Activated CD4-positive, alpha-beta memory T cell treated with anti-CD3 and anti-CD28 coated beads, Interleukin-2, amount 10 ng/mL, durations not matched to agents 7 days and 5 days (primary cell): ENCODE data around the gene ARHGEF19. TPM values are rescaled to one million over a fixed set of nuclear protein-coding genes. Genes with fewer than 3 reads are reported as not detected.
"Not testable (repeated sequence)": the region's sequence is repeated elsewhere in the genome, so short reads cannot be mapped to it uniquely, and the experiment has no call there.

Experiments
- CTCF ChIA-PET: fragments of 350-600 bp; sonication (Branson Sonifier 250); formaldehyde crosslinking; loops from one replicate; lab custom pipeline; 2021; ENCODE audit warnings: antibody characterized with exemption, inconsistent platforms; lab: Charles Lee
- POLR2A ChIA-PET: fragments of 350-600 bp; sonication (Branson Sonifier 250); formaldehyde crosslinking; loops from one replicate; lab custom pipeline; 2021; ENCODE audit warnings: antibody characterized with exemption; lab: Charles Lee
- DNase-seq: peaks from one replicate; pipeline ENCODE4 v3.0.0-alpha.2; 2020
- H3K27ac Mint-ChIP-seq: one replicate; pipeline ENCODE4 v1.8.0; 2021; ENCODE audit warnings: mild to moderate bottlenecking, mixed read lengths
- H3K27me3 Mint-ChIP-seq: one replicate; pipeline ENCODE4 v1.8.0; 2021; ENCODE audit warnings: mixed read lengths
- H3K36me3 Mint-ChIP-seq: one replicate; pipeline ENCODE4 v1.8.0; 2021; ENCODE audit warnings: low read depth, mixed read lengths
- H3K4me1 Mint-ChIP-seq: one replicate; pipeline ENCODE4 v1.8.0; 2021; ENCODE audit warnings: mixed read lengths
- H3K4me3 Mint-ChIP-seq: one replicate; pipeline ENCODE4 v1.8.0; 2021; ENCODE audit warnings: mild to moderate bottlenecking, mixed read lengths
- H3K9me3 Mint-ChIP-seq: one replicate; pipeline ENCODE4 v1.8.0; 2021; ENCODE audit warnings: mixed read lengths
- total RNA-seq, 2 experiments: library from RNA; stranded (reverse); gene quantifications; one replicate each; pipeline ENCODE4 v1.2.3, GENCODE V29; 2021

ARHGEF19 gene
- total RNA-seq, 2 experiments from 2014 or later, result 6.9 to 7.6 TPM

GRCh38 chr1:16170283-16170673 is 42.2 kb downstream of the ARHGEF19 start:
- Mint-ChIP-seq H3K4me1 (peaks cover 17% of the 10 kb centered on the region), H3K4me3 (no peak overlapping the region)
- POLR2A ChIA-PET, result interaction anchor here (1.6 kb wide), 1 partner anchor 91 kb away, joined by 3 read pairs; no protein-coding TSS in a partner anchor

GRCh38 chr1:16168622-16169360 is 43.7 kb downstream of the ARHGEF19 start:
- no peaks in the 10 kb centered on the region for H3K9me3 Mint-ChIP-seq
- peak; percentile 48 for DNase-seq
- H3K27ac Mint-ChIP-seq, result no peak overlapping the region
- peaks cover 25% of the 10 kb centered on the region for H3K4me1 Mint-ChIP-seq
- peaks cover 11% of the 10 kb centered on the region for H3K27me3 Mint-ChIP-seq
- POLR2A ChIA-PET, result interaction anchor here (1.1 to 1.6 kb wide), 3 partner anchors 11 to 193 kb away, joined by 3 to 4 read pairs (median 3); partner anchors contain the start of gene ZBTB17
- H3K4me3 Mint-ChIP-seq, result peak overlapping the region; percentile 14
- CTCF ChIA-PET, result interaction anchor here (0.8 to 2.0 kb wide), 4 partner anchors 17 to 90 kb away, joined by 3 to 5 read pairs (median 4); no protein-coding TSS in a partner anchor
- H3K36me3 Mint-ChIP-seq, result no peaks in the 10 kb centered on the region

More at GRCh38 chr1:16170283-16170673, 42.2 kb downstream of the ARHGEF19 start:
- Mint-ChIP-seq H3K27ac (no peak overlapping the region), H3K9me3 (no peaks in the 10 kb centered on the region), H3K27me3 (peaks cover 9% of the 10 kb centered on the region), H3K36me3 (no peaks in the 10 kb centered on the region)
- DNase-seq, result no peak
- CTCF ChIA-PET, result no interaction called here

GRCh38 chr1:16168144-16168495 is 44.3 kb downstream of the ARHGEF19 start:
- H3K9me3 Mint-ChIP-seq, H3K27ac Mint-ChIP-seq, DNase-seq, H3K36me3 Mint-ChIP-seq: not testable (repeated sequence)
- Mint-ChIP-seq H3K4me1 (peaks cover 29% of the 10 kb centered on the region), H3K27me3 (peaks cover 11% of the 10 kb centered on the region), H3K4me3 (peak overlapping the region; percentile 14)
- ChIA-PET CTCF (interaction anchor here (1.0 to 2.0 kb wide), 4 partner anchors 20 to 89 kb away, joined by 3 to 5 read pairs (median 4); no protein-coding TSS in a partner anchor), POLR2A (interaction anchor here (1.1 to 1.2 kb wide), 2 partner anchors 10 to 192 kb away, joined by 3 to 4 read pairs; partner anchors contain the start of gene ZBTB17)

GRCh38 chr1:16167331-16168143 is 44.9 kb downstream of the ARHGEF19 start:
- DNase-seq, result peak; percentile 60
- Mint-ChIP-seq H3K4me3 (no peak overlapping the region), H3K27me3 (peaks cover 11% of the 10 kb centered on the region), H3K9me3 (no peaks in the 10 kb centered on the region), H3K27ac (no peak overlapping the region), H3K36me3 (no peaks in the 10 kb centered on the region), H3K4me1 (peaks cover 35% of the 10 kb centered on the region)
- ChIA-PET CTCF (interaction anchor here (1.1 to 2.0 kb wide), 2 partner anchors 77 to 87 kb away, joined by 3 to 4 read pairs; no protein-coding TSS in a partner anchor), POLR2A (no interaction called here)

- CTCF ChIA-PET, result no interaction called here
- Mint-ChIP-seq H3K36me3 (no peaks in the 10 kb centered on the region), H3K9me3 (no peaks in the 10 kb centered on the region), H3K4me1 (peaks cover 47% of the 10 kb centered on the region), H3K4me3 (no peak overlapping the region), H3K27ac (no peak overlapping the region), H3K27me3 (peaks cover 16% of the 10 kb centered on the region)
- POLR2A ChIA-PET, result no interaction called here
- DNase-seq, result no peak
These were observed 46.3 kb downstream of the ARHGEF19 start for GRCh38 chr1:16166117-16166516.

GRCh38 chr1:16165548-16165947 is 46.9 kb downstream of the ARHGEF19 start:
- Mint-ChIP-seq H3K4me1 (peaks cover 47% of the 10 kb centered on the region), H3K4me3 (no peak overlapping the region), H3K27me3 (peaks cover 14% of the 10 kb centered on the region), H3K36me3 (no peaks in the 10 kb centered on the region), H3K9me3 (no peaks in the 10 kb centered on the region), H3K27ac (no peak overlapping the region)
- no peak for DNase-seq
- POLR2A ChIA-PET, result no interaction called here
- CTCF ChIA-PET, result no interaction called here

GRCh38 chr1:16165073-16165364 is 47.4 kb downstream of the ARHGEF19 start:
- Mint-ChIP-seq H3K27ac (no peak overlapping the region), H3K4me3 (no peak overlapping the region), H3K27me3 (peaks cover 14% of the 10 kb centered on the region), H3K9me3 (no peaks in the 10 kb centered on the region), H3K4me1 (peaks cover 47% of the 10 kb centered on the region), H3K36me3 (no peaks in the 10 kb centered on the region)
- no peak for DNase-seq
- POLR2A ChIA-PET, result no interaction called here
- CTCF ChIA-PET, result interaction anchor here (1.2 kb wide), 1 partner anchor 86 kb away, joined by 3 read pairs; no protein-coding TSS in a partner anchor

GRCh38 chr1:16164213-16165072 is 48.0 kb downstream of the ARHGEF19 start:
- H3K36me3 Mint-ChIP-seq, result no peaks in the 10 kb centered on the region
- POLR2A ChIA-PET, result interaction anchor here (1.9 kb wide), 1 partner anchor 82 kb away, joined by 5 read pairs; no protein-coding TSS in a partner anchor
- H3K4me3 Mint-ChIP-seq, result no peak overlapping the region
- CTCF ChIA-PET, result interaction anchor here (1.2 kb wide), 1 partner anchor 85 kb away, joined by 3 read pairs; no protein-coding TSS in a partner anchor
- no peak overlapping the region for H3K27ac Mint-ChIP-seq
- H3K9me3 Mint-ChIP-seq, result no peaks in the 10 kb centered on the region
- H3K27me3 Mint-ChIP-seq, result peaks cover 13% of the 10 kb centered on the region
- no peak for DNase-seq
- H3K4me1 Mint-ChIP-seq, result peaks cover 46% of the 10 kb centered on the region

GRCh38 chr1:16163608-16164212 is 48.7 kb downstream of the ARHGEF19 start:
- peaks cover 42% of the 10 kb centered on the region for H3K4me1 Mint-ChIP-seq
- POLR2A ChIA-PET, result interaction anchor here (1.2 to 1.9 kb wide), 2 partner anchors 16 to 81 kb away, joined by 3 to 5 read pairs; no protein-coding TSS in a partner anchor
- not testable (repeated sequence) for DNase-seq, H3K4me3 Mint-ChIP-seq, H3K27ac Mint-ChIP-seq, H3K9me3 Mint-ChIP-seq, H3K36me3 Mint-ChIP-seq
- CTCF ChIA-PET, result interaction anchor here (1.2 to 1.4 kb wide), 3 partner anchors 9 to 85 kb away, joined by 3 to 8 read pairs (median 3); no protein-coding TSS in a partner anchor
- peaks cover 12% of the 10 kb centered on the region for H3K27me3 Mint-ChIP-seq

GRCh38 chr1:16162163-16162822 is 50.2 kb downstream of the ARHGEF19 start:
- CTCF ChIA-PET, result interaction anchor here (0.8 to 1.4 kb wide), 5 partner anchors 8 to 83 kb away, joined by 3 to 8 read pairs (median 3); no protein-coding TSS in a partner anchor
- peak overlapping the region; percentile 48 for H3K4me3 Mint-ChIP-seq
- no peak overlapping the region for H3K27ac Mint-ChIP-seq

GRCh38 chr1:16161717-16162116 is 50.7 kb downstream of the ARHGEF19 start:
- Mint-ChIP-seq H3K27me3 (peaks cover 17% of the 10 kb centered on the region), H3K36me3 (no peaks in the 10 kb centered on the region), H3K4me3 (no peak overlapping the region), H3K27ac (no peak overlapping the region), H3K4me1 (peaks cover 50% of the 10 kb centered on the region), H3K9me3 (no peaks in the 10 kb centered on the region)
- ChIA-PET CTCF (interaction anchor here (0.8 to 1.3 kb wide), 3 partner anchors 76 to 82 kb away, joined by 3 to 5 read pairs (median 3); no protein-coding TSS in a partner anchor), POLR2A (interaction anchor here (0.9 to 1.3 kb wide), 5 partner anchors 8 to 56 kb away, joined by 3 to 4 read pairs (median 3); no protein-coding TSS in a partner anchor)
- no peak for DNase-seq

More at GRCh38 chr1:16162163-16162822, 50.2 kb downstream of the ARHGEF19 start:
- H3K27me3 Mint-ChIP-seq, result peaks cover 12% of the 10 kb centered on the region
- no peaks in the 10 kb centered on the region for H3K36me3 Mint-ChIP-seq
- POLR2A ChIA-PET, result interaction anchor here (0.9 to 1.9 kb wide), 7 partner anchors 8 to 80 kb away, joined by 3 to 5 read pairs (median 3); no protein-coding TSS in a partner anchor
- peak; percentile 76 for DNase-seq
- no peaks in the 10 kb centered on the region for H3K9me3 Mint-ChIP-seq
- H3K4me1 Mint-ChIP-seq, result peaks cover 46% of the 10 kb centered on the region
